Small intestine (tissue), 7 donors: Measurements from ENCODE around the gene AKR1C4. TPM values are rescaled to one million over a fixed set of nuclear protein-coding genes. Genes with fewer than 3 reads are reported as not detected.
"Not testable (repeated sequence)": the region's sequence is repeated elsewhere in the genome, so short reads cannot be mapped to it uniquely, and the experiment has no call there.

ENCODE experiments used
- DNase-seq, 2 donors: peaks; one replicate each; pipeline versions ENCODE4 v3.0.0 to v3.0.0-alpha.2; 2013
- FAIRE-seq: peaks from 2 replicates; lab custom pipeline; 2012; peaks lifted over from hg19 to GRCh38; lab: Jason Lieb, UNC
- H3K27ac ChIP-seq, 3 donors: one replicate each; pipeline ENCODE4 v1.5.1; 2013; ENCODE audit warnings: low read length in 2 of 3, mild to moderate bottlenecking in 2 of 3, control low read depth in 1 of 3, inconsistent platforms in 1 of 3, low read depth in 1 of 3, moderate library complexity in 1 of 3
- H3K27me3 ChIP-seq, 3 donors: one replicate each; pipeline ENCODE4 v1.6.1; 2013; ENCODE audit warnings: low read length in 3 of 3, inconsistent platforms in 1 of 3; ENCODE audit not compliant: control insufficient read depth in 3 of 3, insufficient read depth in 3 of 3
- H3K36me3 ChIP-seq, 3 donors: one replicate each; pipeline ENCODE4 v1.6.1; 2013; ENCODE audit warnings: low read length in 3 of 3, inconsistent platforms in 1 of 3, low read depth in 1 of 3, mild to moderate bottlenecking in 1 of 3, moderate library complexity in 1 of 3; ENCODE audit not compliant: control insufficient read depth in 3 of 3, insufficient read depth in 2 of 3
- H3K4me1 ChIP-seq, 3 donors: one replicate each; pipeline ENCODE4 v1.6.1; 2013; ENCODE audit warnings: low read length in 2 of 3, inconsistent platforms in 1 of 3, low read depth in 1 of 3, mild to moderate bottlenecking in 1 of 3, moderate library complexity in 1 of 3; ENCODE audit not compliant: control insufficient read depth in 3 of 3, insufficient read depth in 2 of 3
- H3K4me3 ChIP-seq, 3 donors: one replicate each; pipeline ENCODE4 v1.5.1; 2013; ENCODE audit warnings: low read length in 3 of 3, control low read depth in 1 of 3, inconsistent platforms in 1 of 3, low read depth in 1 of 3, mild to moderate bottlenecking in 1 of 3, moderate library complexity in 1 of 3
- H3K9me3 ChIP-seq, 2 donors: one replicate each; pipeline ENCODE4 v1.6.1; 2013; ENCODE audit warnings: low read depth in 1 of 2, low read length in 1 of 2; ENCODE audit not compliant: control insufficient read depth in 2 of 2, insufficient read depth in 1 of 2
- WGBS, 3 donors: extraction: QIAGEN DNeasy Blood & Tissue Kit; methylation state at CpG; one replicate each; pipeline ENCODE4 v1.1.7; 2013; 5-methylcytosine and 5-hydroxymethylcytosine counted together
- polyA plus RNA-seq, 4 donors: library from polyadenylated mRNA; stranded (reverse) in 3 of 4; unstranded in 1 of 4; fragments of 200-250 nt in 3 of 4; fragments of 120-200 nt in 1 of 4; gene quantifications; one replicate each; pipeline versions ENCODE4 v1.2.1 to v1.2.3, GENCODE V29; 2013
- donor health status: healthy with polysubstance abuse.
- donor health status: control.
- donor health status: control.
- donor health status: Bipolar disorder and iron deficiency.
- donor health status: healthy.

AKR1C4 gene
- polyA plus RNA-seq, 4 donors: 0.12 to 2.2 (median 2.0) TPM

GRCh38 chr10:5242585-5242984, 45.9 kb downstream of the AKR1C4 start:
- H3K9me3 ChIP-seq: no peaks in the 10 kb centered on the region
- no peak for FAIRE-seq
- DNase-seq: no peak
- no peak overlapping the region for H3K27ac ChIP-seq
- no peaks in the 10 kb centered on the region for H3K4me1 ChIP-seq
- no peaks in the 10 kb centered on the region for H3K36me3 ChIP-seq
- peaks cover 0 to 2% (median 0%) of the 10 kb centered on the region in 3 donors for H3K27me3 ChIP-seq
- WGBS, 3 donors: 52 to 89% (median 89%) methylated on average over 1 of the region's 1 CpG
- H3K4me3 ChIP-seq: no peak overlapping the region

GRCh38 chr10:5243521-5243987, 46.9 kb downstream of the AKR1C4 start:
- H3K4me3 ChIP-seq: no peak overlapping the region
- FAIRE-seq: no peak
- no peak for DNase-seq
- 23 to 92% (median 72%) methylated on average over 1 of the region's 1 CpG for WGBS, 3 donors
- no peaks in the 10 kb centered on the region for H3K36me3 ChIP-seq
- H3K27me3 ChIP-seq: peaks cover 0 to 2% (median 0%) of the 10 kb centered on the region in 3 donors
- H3K4me1 ChIP-seq: no peaks in the 10 kb centered on the region
- no peaks in the 10 kb centered on the region for H3K9me3 ChIP-seq
- H3K27ac ChIP-seq: no peak overlapping the region

GRCh38 chr10:5252177-5253037, 55.8 kb downstream of the AKR1C4 start:
- FAIRE-seq: no peak
- Histone ChIP-seq H3K36me3 (no peaks in the 10 kb centered on the region), H3K4me3 (no peak overlapping the region), H3K27me3 (no peaks in the 10 kb centered on the region), H3K27ac (no peak overlapping the region), H3K4me1 (no peaks in the 10 kb centered on the region), H3K9me3 (peaks cover 0 to 4% of the 10 kb centered on the region in 2 donors)
- no peak for DNase-seq
- 71 to 90% (median 78%) methylated on average over 8 of the region's 8 CpGs for WGBS, 3 donors

- Histone ChIP-seq H3K27ac (peak overlapping the region in 1 of 3 donors; percentile 41), H3K4me1 (no peaks in the 10 kb centered on the region), H3K4me3 (no peak overlapping the region), H3K9me3 (peaks cover 0 to 4% of the 10 kb centered on the region in 2 donors), H3K36me3 (no peaks in the 10 kb centered on the region), H3K27me3 (no peaks in the 10 kb centered on the region)
- DNase-seq: peak; percentile 10 to 82
- WGBS, 3 donors: 16 to 63% (median 33%) methylated on average over 4 of the region's 4 CpGs
- FAIRE-seq: no peak
Measured at GRCh38 chr10:5254488-5254887, 57.9 kb downstream of the AKR1C4 start.

- not testable (repeated sequence) for H3K27ac ChIP-seq, DNase-seq, H3K4me1 ChIP-seq, H3K9me3 ChIP-seq, FAIRE-seq, H3K4me3 ChIP-seq, H3K27me3 ChIP-seq, H3K36me3 ChIP-seq
- 81 to 92% (median 82%) methylated on average over 3 of the region's 3 CpGs for WGBS, 3 donors
Measured at GRCh38 chr10:5257768-5258167, 61.1 kb downstream of the AKR1C4 start.

- 69 to 78% (median 77%) methylated on average over 6 of the region's 6 CpGs for WGBS, 3 donors
- FAIRE-seq (no peak), DNase-seq (no peak)
Measured at GRCh38 chr10:5259132-5259951, 62.7 kb downstream of the AKR1C4 start.

GRCh38 chr10:5259952-5260578, 63.4 kb downstream of the AKR1C4 start:
- WGBS, 3 donors: 85 to 88% (median 87%) methylated on average over 5 of the region's 5 CpGs

More at GRCh38 chr10:5259132-5259951, 62.7 kb downstream of the AKR1C4 start:
- Histone ChIP-seq H3K27ac (no peak overlapping the region), H3K27me3 (no peaks in the 10 kb centered on the region), H3K4me3 (no peak overlapping the region), H3K9me3 (peaks cover 0 to 9% of the 10 kb centered on the region in 2 donors), H3K4me1 (no peaks in the 10 kb centered on the region), H3K36me3 (no peaks in the 10 kb centered on the region)

GRCh38 chr10:5260828-5261227, 64.2 kb downstream of the AKR1C4 start:
- Histone ChIP-seq H3K9me3 (peaks cover 0 to 9% of the 10 kb centered on the region in 2 donors), H3K4me3 (no peak overlapping the region), H3K27me3 (no peaks in the 10 kb centered on the region), H3K4me1 (peaks cover 0 to under 1% (median 0%) of the 10 kb centered on the region in 3 donors), H3K36me3 (no peaks in the 10 kb centered on the region), H3K27ac (no peak overlapping the region)
- no peak for FAIRE-seq
- WGBS, 3 donors: 29 to 72% (median 57%) methylated on average over 3 of the region's 3 CpGs
- DNase-seq: peak in 1 of 2 donors; percentile 18

More at GRCh38 chr10:5259952-5260578, 63.4 kb downstream of the AKR1C4 start:
- no peaks in the 10 kb centered on the region for H3K4me1 ChIP-seq
- no peak for DNase-seq
- no peaks in the 10 kb centered on the region for H3K36me3 ChIP-seq
- H3K27me3 ChIP-seq: no peaks in the 10 kb centered on the region
- FAIRE-seq: no peak
- H3K4me3 ChIP-seq: no peak overlapping the region
- H3K27ac ChIP-seq: no peak overlapping the region
- peaks cover 0 to 9% of the 10 kb centered on the region in 2 donors for H3K9me3 ChIP-seq
